B cell (primary cell): ENCODE data around the gene FLRT1. TPM values are rescaled to one million over a fixed set of nuclear protein-coding genes. Genes with fewer than 3 reads are reported as not detected.

Experiments
- ATAC-seq: fragments of 200-7000 bp; cut with Tn5 transposase; one replicate; pipeline ENCODE4 v1.10.0; 2021; ENCODE audit warnings: low read depth, mild to moderate bottlenecking, moderate number of reproducible peaks, moderate library complexity
- CTCF ChIA-PET: fragments of 350-600 bp; sonication (Branson Sonifier 250); formaldehyde crosslinking; loops from one replicate; lab custom pipeline; 2021; ENCODE audit warnings: antibody characterized with exemption, inconsistent platforms; lab: Charles Lee
- POLR2A ChIA-PET: fragments of 350-600 bp; sonication (Branson Sonifier 250); formaldehyde crosslinking; loops from one replicate; lab custom pipeline; 2021; ENCODE audit warnings: antibody characterized with exemption; lab: Charles Lee
- DNase-seq: peaks from one replicate; pipeline ENCODE4 v3.0.0; 2013
- H2AFZ ChIP-seq: 2 replicates; pipeline ENCODE4 v1.6.1; 2012; ENCODE audit warnings: mild to moderate bottlenecking, low read depth, low read length; ENCODE audit not compliant: insufficient read depth, poor library complexity, severe bottlenecking
- H3K27ac ChIP-seq, 2 donors: 1 replicate in 1 of 2; 2 replicates in 1 of 2; pipeline ENCODE4 v1.5.1; 2012 to 2013; ENCODE audit warnings: low read length in 2 of 2, mild to moderate bottlenecking in 2 of 2, moderate library complexity in 1 of 2
- H3K27me3 ChIP-seq, 4 experiments: fragments of 200-600 bp in 1 of 4; sonication (generic) in 1 of 4; replicated peaks in 1 of 4; 1 replicate in 2 of 4; 2 replicates in 2 of 4; pipeline versions ENCODE4 v1.6.1 to v1.7.0; 2013 to 2016; ENCODE audit warnings: low read length in 3 of 4, mild to moderate bottlenecking in 2 of 4, mixed read lengths in 1 of 4, moderate library complexity in 1 of 4; ENCODE audit not compliant: insufficient read depth in 4 of 4, control insufficient read depth in 3 of 4; ENCODE audit errors: control extremely low read depth in 1 of 4
- H3K36me3 ChIP-seq, 2 experiments: replicated peaks in 1 of 2; 1 replicate in 1 of 2; 2 replicates in 1 of 2; pipeline versions ENCODE4 v1.6.1 to v1.7.1; 2013; ENCODE audit warnings: low read length in 1 of 2; ENCODE audit not compliant: insufficient read depth in 2 of 2, control insufficient read depth in 1 of 2; ENCODE audit errors: control extremely low read depth in 1 of 2, extremely low read depth in 1 of 2
- H3K4me1 ChIP-seq, 2 donors: fragments of 200-600 bp in 1 of 2; sonication (generic) in 1 of 2; 1 replicate in 1 of 2; 2 replicates in 1 of 2; pipeline versions ENCODE4 v1.5.1 to v1.6.1; 2013 to 2017; ENCODE audit warnings: low read length in 2 of 2; ENCODE audit not compliant: control insufficient read depth in 2 of 2, insufficient read depth in 2 of 2
- H3K4me2 ChIP-seq: replicated peaks from 2 replicates; pipeline ENCODE3; 2012; ENCODE audit warnings: mild to moderate bottlenecking, low read depth, low read length; ENCODE audit not compliant: poor library complexity, severe bottlenecking
- H3K4me3 ChIP-seq, 5 experiments: fragments of 200-600 bp in 1 of 5; sonication (generic) in 1 of 5; 1 replicate in 3 of 5; 2 replicates in 2 of 5; pipeline versions ENCODE4 v1.5.1 to v1.7.0; 2011 to 2016; ENCODE audit warnings: low read length in 4 of 5, mild to moderate bottlenecking in 4 of 5, low read depth in 2 of 5, control low read depth in 1 of 5, moderate library complexity in 1 of 5; ENCODE audit not compliant: insufficient read depth in 1 of 5; ENCODE audit errors: control extremely low read depth in 1 of 5, extremely low read depth in 1 of 5
- H3K79me2 ChIP-seq: fragments of 200-600 bp; sonication (generic); one replicate; pipeline ENCODE4 v1.6.0; 2016; ENCODE audit warnings: low read length; ENCODE audit not compliant: control insufficient read depth, insufficient read depth
- H3K9ac ChIP-seq: fragments of 200-600 bp; sonication (generic); 2 replicates; pipeline ENCODE4 v1.6.1; 2017; ENCODE audit warnings: mild to moderate bottlenecking, low read length, moderate library complexity
- H3K9me3 ChIP-seq, 3 donors: one replicate each; pipeline versions ENCODE4 v1.6.1 to v1.7.1; 2013; ENCODE audit warnings: low read length in 2 of 3; ENCODE audit not compliant: control insufficient read depth in 2 of 3, insufficient read depth in 1 of 3; ENCODE audit errors: control extremely low read depth in 1 of 3
- H4K20me1 ChIP-seq: 2 replicates; pipeline ENCODE4 v1.6.0; 2012; ENCODE audit warnings: mild to moderate bottlenecking, low read length; ENCODE audit not compliant: insufficient read depth, control insufficient read depth, poor library complexity, severe bottlenecking
- H3K27ac Mint-ChIP-seq: one replicate; pipeline ENCODE4 v1.8.0; 2021; ENCODE audit warnings: mixed read lengths
- H3K27me3 Mint-ChIP-seq: one replicate; pipeline ENCODE4 v1.8.0; 2021; ENCODE audit warnings: mixed read lengths
- H3K4me1 Mint-ChIP-seq: one replicate; pipeline ENCODE4 v1.8.0; 2021; ENCODE audit warnings: mixed read lengths
- H3K4me3 Mint-ChIP-seq: one replicate; pipeline ENCODE4 v1.8.0; 2021; ENCODE audit warnings: mixed read lengths
- H3K9me3 Mint-ChIP-seq: one replicate; pipeline ENCODE4 v1.8.0; 2022; ENCODE audit warnings: mixed read lengths; ENCODE audit not compliant: insufficient read depth
- EZH2 ChIP-seq: IDR thresholded peaks from 2 replicates; pipeline ENCODE4 v1.6.1; 2012; ENCODE audit warnings: borderline replicate concordance, low read depth, mild to moderate bottlenecking, moderate library complexity, low read length; ENCODE audit not compliant: insufficient read depth, poor library complexity, severe bottlenecking
- WGBS: methylation state at CpG from one replicate; pipeline ENCODE4 v1.1.5; 2013; ENCODE audit warnings: missing lambda C conversion rate; ENCODE audit not compliant: insufficient coverage; 5-methylcytosine and 5-hydroxymethylcytosine counted together
- intact Hi-C: fragments of 100-400 bp; cut with micrococcal nuclease; formaldehyde crosslinking; loops from one replicate; pipeline ENCODE4 v1.10.0; 2022
- polyA plus RNA-seq: library from polyadenylated mRNA; depleted of rRNA; stranded (reverse); fragments of >200 nt; gene quantifications from 2 replicates; pipeline ENCODE4 v1.2.3, GENCODE V29; 2012
- total RNA-seq, 2 donors: library from RNA; stranded (reverse); fragments of 120-200 nt in 1 of 2; gene quantifications; 1 replicate in 1 of 2; 2 replicates in 1 of 2; pipeline versions ENCODE4 v1.2.3 to v1.2.4, GENCODE V29; 2013 to 2022
- TF ChIP-seq, protein P1 (sequence below): fragments of 200-600 bp; IDR thresholded peaks from one replicate; pipeline ENCODE4 v1.8.0; 2022; ENCODE audit warnings: antibody characterized with exemption, mild to moderate bottlenecking

Gene FLRT1
- total and polyA plus RNA-seq, 2 donors (not counting 1 experiment from before 2014, with no cell fraction given) = not detected

DNA sequence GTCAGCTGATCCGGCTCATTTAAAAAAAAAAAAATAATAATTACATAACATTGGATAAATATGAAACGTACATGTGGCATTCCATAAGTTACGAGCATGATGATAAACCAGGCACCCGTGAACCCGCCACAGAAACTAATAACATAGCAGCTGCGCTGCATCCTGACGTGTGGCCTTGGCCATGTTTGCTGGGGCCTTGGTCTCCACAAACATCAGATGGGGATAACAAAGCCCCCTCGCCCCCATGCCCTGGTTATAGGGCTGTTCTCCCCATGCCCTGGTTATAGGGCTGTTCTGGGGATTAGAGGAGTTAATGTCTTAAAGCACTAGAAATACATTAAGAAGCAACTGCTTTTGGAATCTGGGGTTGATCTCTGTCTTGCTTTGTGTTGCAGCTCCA lies 36.7 kb downstream of the FLRT1 start:
- H3K4me3 Mint-ChIP-seq = no peak overlapping the region
- no peak overlapping the region for H3K27ac Mint-ChIP-seq
- Histone ChIP-seq H3K4me1 (no peaks in the 10 kb centered on the region), H3K9ac (no peak overlapping the region), H4K20me1 (no peaks in the 10 kb centered on the region), H3K9me3 (no peaks in the 10 kb centered on the region), H2AFZ (no peak overlapping the region), H3K4me3 (no peak overlapping the region), H3K36me3 (no peaks in the 10 kb centered on the region), H3K27me3 (no peaks in the 10 kb centered on the region), H3K79me2 (no peaks in the 10 kb centered on the region), H3K4me2 (no peak overlapping the region), H3K27ac (no peak overlapping the region)
- no peaks in the 10 kb centered on the region for H3K27me3 Mint-ChIP-seq
- intact Hi-C loops = no loop called here
- H3K9me3 Mint-ChIP-seq = no peaks in the 10 kb centered on the region
- ATAC-seq = no peak
- POLR2A ChIA-PET = no interaction called here
- no peak for DNase-seq
- TF ChIP-seq, protein P1, sequence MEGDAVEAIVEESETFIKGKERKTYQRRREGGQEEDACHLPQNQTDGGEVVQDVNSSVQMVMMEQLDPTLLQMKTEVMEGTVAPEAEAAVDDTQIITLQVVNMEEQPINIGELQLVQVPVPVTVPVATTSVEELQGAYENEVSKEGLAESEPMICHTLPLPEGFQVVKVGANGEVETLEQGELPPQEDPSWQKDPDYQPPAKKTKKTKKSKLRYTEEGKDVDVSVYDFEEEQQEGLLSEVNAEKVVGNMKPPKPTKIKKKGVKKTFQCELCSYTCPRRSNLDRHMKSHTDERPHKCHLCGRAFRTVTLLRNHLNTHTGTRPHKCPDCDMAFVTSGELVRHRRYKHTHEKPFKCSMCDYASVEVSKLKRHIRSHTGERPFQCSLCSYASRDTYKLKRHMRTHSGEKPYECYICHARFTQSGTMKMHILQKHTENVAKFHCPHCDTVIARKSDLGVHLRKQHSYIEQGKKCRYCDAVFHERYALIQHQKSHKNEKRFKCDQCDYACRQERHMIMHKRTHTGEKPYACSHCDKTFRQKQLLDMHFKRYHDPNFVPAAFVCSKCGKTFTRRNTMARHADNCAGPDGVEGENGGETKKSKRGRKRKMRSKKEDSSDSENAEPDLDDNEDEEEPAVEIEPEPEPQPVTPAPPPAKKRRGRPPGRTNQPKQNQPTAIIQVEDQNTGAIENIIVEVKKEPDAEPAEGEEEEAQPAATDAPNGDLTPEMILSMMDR = no peak
- TF ChIP-seq EZH2 = no peak
- CTCF ChIA-PET = no interaction called here
- 94% methylated on average over 6 of the region's 8 CpGs for WGBS
- H3K4me1 Mint-ChIP-seq = no peaks in the 10 kb centered on the region

DNA sequence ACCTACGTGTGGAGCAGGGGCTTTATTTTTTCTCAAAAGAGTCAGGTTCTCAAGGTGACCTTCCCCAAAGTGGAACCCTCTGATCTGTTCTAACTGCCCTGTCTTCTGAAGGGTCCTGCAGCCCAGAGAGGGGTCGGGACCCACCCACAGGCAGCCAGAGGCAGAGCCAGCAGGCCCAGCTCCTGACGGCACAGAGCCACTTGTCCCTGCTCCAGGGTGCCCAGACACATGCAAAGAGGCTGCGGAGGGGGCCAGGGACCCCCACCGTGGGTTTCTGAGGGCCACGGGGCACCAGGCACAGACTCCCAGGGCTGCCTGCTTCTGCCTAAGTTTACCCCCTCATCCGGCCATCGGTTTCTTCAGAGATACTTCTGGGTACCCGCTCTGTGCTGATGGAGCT lies 37.1 kb downstream of the FLRT1 start:
- no peak overlapping the region for H3K4me3 ChIP-seq

More for the DNA sequence above, 37.1 kb downstream of the FLRT1 start:
- no peak overlapping the region for H3K27ac Mint-ChIP-seq
- 90% methylated on average over 9 of the region's 9 CpGs for WGBS
- no peaks in the 10 kb centered on the region for H3K4me1 Mint-ChIP-seq
- H3K9me3 Mint-ChIP-seq = no peaks in the 10 kb centered on the region
- ChIA-PET CTCF (no interaction called here), POLR2A (no interaction called here)
- Histone ChIP-seq H4K20me1 (no peaks in the 10 kb centered on the region), H3K36me3 (no peaks in the 10 kb centered on the region), H3K4me2 (no peak overlapping the region), H3K9me3 (no peaks in the 10 kb centered on the region), H2AFZ (no peak overlapping the region), H3K9ac (no peak overlapping the region), H3K27me3 (no peaks in the 10 kb centered on the region), H3K79me2 (no peaks in the 10 kb centered on the region), H3K27ac (no peak overlapping the region), H3K4me1 (no peaks in the 10 kb centered on the region)
- H3K27me3 Mint-ChIP-seq = no peaks in the 10 kb centered on the region
- intact Hi-C loops = no loop called here
- ATAC-seq = no peak
- no peak for TF ChIP-seq EZH2
- TF ChIP-seq, protein P1 = no peak
- no peak for DNase-seq
- H3K4me3 Mint-ChIP-seq = no peak overlapping the region
